ENCODE measurements around the gene ZNF526.
A peak's percentile ranks its signal among the peaks of the same experiment; 100 is the strongest.

DNA sequence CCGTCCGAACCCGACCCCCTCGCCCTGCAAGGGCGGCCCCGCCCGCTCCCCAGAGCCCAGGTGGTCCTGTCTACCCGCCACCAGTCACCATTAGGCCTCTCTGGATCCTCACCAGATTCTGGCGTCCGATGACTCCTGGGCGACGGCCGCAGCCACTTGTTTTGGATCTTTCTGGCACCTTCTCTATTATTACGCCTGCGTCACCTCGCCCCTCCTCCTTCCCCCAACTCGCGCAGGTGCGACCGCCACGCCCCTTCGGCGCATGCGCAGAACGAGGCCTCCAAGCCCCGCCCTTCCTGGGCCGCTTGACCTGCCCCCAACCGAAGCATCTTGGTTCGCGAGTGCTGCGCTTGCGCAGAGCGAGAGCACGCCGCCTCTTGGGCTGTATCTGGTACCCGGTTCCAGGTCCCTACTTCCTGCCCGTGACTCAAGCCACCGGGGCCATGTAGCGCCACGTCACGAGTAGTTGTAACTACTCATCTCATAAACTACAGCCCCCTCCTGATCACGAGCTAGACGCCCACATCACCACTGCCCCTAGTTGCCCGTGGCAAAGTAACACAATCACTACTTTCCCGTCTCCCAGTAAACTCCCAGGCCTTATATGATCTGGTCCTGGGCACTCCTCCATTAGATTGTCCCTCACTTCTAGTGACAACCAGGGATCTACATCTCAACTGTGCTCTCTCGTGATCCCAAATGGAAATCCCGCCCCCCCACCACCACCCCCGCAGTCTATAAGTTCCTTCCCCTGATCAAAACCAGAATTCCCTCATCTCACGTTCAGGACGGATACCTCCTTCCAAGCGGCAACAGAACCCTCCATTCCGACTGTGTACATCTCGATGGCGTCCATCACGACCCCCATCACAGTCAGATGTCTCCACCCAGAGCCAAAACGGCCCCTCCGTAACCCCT, 2.3 kb upstream of the ZNF526 start, which contains the start of gene DEDD2:
- TF ChIP-seq CTCF (IDR thresholded peaks at IDR 0.05) (no peak), POLR2A (IDR thresholded peaks at IDR 0.05) (peak; percentile 33 to 79), POLR2AphosphoS5 (IDR thresholded peaks at IDR 0.05) (peak; percentile 68 to 92 (median 76)), EP300 (IDR thresholded peaks at IDR 0.05) (peak in 1 of 4 donors; percentile 85)
